GM19035 (cell line): Measurements from ENCODE around the gene PANK2.
"Not testable (repeated sequence)": the region's sequence is repeated elsewhere in the genome, so short reads cannot be mapped to it uniquely, and the experiment has no call there.

ENCODE experiments used
- ATAC-seq: cut with Tn5 transposase; IDR thresholded peaks from one replicate; pipeline ENCODE4 v1.9.1; 2021; ENCODE audit not compliant: unreplicated experiment

Gene PANK2

DNA sequence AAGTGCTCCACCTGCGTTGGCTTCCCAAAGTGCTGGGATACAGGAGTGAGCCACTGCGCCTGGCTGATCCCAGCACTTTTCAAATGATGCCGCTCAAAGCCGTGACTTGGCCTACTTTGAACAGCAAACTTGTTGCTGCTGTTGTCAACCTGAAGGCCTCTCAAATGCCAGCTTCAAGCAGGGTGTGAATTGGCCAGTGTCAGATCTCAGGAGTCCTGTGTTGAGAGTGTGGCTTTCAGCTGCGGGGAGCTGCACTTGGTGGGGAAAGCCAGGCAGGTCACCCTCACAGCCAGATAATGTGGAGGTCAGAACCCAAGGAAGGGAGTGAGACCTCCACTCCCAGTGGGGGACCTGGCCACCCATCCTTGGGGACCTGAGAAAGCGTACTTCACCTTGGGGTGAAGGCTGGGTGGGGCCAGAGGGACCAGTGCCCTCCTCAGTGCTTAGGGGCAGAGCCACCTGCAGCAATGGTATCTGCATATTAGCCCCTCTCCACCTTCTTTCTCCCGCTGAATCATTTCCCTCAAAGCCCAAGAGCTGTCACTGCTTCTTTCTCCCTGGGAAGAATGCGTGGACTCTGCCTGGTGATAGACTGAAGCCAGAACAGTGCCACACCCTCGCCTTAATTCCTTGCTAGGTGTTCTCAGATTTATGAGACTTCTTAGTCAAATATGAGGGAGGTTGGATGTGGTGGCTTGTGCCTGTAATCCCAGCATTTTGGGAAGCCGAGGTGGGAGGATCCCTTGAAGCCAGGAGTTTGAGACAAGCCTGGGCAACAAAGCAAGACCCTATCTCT, 19.1 kb upstream of the PANK2 start:
- no peak for ATAC-seq

DNA sequence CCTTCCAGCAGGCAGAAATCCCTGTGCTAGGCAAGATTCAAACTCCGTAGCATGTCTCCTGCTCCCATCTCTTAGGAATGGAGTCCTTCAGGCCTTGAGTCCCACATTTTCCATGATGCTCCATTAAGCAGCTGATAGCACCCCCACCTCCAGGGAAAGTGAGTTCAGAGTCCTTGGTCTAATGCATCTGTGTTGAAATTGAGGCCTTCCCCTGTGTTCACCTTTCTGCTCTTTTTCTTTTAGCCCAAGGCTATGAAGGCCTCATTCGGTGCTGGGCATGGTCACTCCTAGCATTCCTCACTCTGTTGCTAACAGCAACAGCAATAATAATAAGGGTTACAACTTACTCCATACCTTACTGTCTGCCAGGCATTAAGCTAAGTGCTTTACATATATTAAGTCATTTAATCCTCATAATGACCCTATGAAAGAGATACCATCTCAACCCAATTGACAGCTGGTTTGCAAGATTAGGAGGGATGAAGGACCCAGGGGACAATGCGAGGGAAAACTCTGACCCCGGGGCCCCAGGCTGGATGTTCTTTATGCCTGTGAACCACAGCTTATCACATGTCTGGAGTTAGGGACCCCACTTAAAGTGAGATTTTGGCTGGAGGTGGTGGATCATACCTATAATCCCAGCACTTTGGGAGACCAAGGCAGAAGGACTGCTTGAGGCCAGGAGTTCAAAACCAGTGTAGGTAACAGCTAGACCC, 17.5 kb upstream of the PANK2 start:
- no peak for ATAC-seq

DNA sequence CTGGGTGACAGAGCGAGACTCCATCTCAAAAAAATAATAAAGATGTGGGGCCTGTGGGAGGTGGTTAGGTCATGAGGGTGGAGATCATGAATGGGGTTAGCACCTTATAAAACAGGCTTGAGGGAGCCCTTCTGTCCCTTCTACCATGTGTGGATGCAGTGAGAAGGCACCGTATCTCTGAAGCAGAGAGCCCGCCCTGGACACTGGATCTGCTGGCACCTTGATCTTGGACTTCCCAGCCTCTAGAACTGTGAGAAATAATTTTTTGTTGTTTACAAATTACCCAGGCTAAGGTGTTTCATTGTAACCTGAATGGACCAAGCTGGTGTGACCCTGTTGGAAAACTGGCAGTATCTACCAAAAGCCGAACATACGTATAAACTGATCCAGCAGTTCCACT, 15.7 kb upstream of the PANK2 start:
- no peak for ATAC-seq

DNA sequence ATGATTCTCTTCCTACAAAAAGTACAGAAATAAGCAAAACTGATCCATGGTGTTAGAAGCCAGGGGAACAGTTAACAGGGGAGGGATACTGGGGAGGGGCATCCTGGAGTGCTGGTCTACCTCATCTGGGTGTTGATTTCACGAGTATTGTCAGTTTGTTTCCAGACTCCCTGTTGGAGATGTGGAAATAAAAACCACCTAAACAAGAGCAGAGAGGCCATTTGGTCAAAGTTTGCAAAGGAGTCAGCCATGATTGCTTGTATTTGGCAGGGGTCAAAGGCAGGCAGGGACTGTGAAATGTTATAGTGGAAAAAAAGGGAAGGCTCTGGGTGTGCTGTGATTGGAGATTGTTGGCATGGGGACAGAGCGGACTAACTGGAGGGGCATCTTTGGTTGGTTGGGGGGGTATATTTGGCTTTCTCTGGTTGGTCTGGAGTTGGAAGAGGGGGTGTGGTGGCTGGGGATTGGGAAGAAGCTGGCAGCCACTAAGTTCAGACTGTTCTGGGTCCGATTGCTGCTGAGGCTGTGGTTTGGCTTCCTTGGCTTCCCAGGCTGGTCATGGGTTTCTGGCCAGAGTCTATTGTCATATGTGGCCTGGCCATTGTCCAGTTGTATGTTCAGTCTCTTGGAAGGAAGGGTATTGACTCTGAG, 14.9 kb upstream of the PANK2 start:
- no peak for ATAC-seq

DNA sequence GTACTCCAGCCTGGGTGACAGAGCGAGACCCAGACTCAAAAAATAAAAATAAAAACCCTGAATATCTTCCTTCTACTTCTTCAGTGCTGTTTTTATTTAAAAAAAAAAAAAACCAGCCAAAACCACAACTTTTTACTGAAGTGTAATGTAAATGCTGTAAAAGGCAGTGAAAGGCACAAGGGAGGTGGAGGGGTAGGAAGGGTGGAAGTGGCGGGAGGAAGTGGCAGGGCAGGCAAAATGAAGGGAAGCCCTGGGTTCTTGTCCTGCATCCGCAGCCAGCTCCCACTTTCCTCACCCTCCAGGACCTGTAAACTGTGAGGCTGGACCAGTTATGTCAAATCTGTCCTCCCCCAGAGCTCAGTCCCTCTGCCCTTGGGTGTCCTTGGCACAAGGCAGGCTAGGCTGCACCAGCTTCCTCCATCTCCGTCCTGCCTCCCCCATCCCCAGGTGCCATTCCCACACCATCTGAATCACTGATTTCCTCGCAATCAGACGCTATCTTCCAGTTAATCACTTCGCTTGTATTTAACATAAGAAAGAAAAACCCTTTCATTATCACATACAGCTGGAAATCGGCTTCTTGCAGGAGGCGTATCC, 13.7 kb upstream of the PANK2 start:
- ATAC-seq = no peak

DNA sequence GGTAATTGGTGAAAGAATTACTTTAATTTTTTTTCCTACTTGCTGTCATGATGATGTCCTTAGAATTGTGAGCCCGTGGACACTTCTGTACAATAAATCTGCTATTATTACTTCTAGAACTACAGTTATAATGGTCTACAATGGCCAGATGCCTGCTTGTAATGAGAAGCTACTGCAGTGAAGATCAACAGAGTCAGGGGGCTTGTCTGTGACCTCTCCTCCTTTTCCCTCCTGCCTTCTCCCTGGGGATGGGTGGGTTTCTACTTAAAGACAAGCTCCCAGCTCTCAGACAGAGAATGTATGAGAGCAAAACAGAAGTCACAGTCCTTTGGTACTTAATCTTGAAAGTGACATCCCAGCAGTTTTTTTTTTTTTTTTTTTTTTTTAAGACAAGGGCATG, 13.2 kb upstream of the PANK2 start:
- no peak for ATAC-seq

DNA sequence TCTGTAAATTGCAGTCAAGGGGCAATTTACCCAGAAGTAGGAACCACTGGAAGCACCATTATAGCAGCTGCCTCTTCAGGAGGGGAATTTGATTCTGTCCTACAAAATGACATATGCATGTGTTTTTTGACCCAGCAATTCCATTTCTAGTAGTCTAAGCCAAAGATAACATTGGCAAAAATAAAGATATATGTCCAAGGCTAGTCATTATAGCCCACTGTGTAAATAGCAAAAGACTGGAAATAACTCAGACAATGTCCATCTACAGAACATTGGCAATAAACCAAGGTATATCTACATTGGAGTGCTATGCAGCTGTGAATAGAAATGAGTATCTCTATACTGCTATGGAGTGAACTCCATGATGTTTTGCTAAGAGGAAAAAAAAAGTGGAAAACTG, 12.5 kb upstream of the PANK2 start:
- no peak for ATAC-seq

DNA sequence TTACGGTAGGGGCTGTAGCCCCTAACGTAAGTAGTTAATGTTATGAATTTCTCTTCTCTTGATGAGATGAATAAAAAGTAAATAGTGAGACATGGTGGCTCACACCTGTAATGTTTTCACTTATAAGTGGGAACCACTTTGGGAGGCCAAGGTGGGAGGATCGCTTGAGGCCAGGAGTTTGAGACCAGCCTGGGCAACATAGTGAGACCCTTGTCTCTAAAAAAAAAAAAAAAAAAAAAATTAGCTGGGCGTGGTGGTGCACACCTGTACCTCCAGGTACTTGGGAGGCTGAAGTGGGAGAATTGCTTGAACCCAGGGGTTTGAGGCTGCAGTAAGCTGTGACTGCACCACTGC, 10.3 kb upstream of the PANK2 start:
- ATAC-seq = not testable (repeated sequence)

DNA sequence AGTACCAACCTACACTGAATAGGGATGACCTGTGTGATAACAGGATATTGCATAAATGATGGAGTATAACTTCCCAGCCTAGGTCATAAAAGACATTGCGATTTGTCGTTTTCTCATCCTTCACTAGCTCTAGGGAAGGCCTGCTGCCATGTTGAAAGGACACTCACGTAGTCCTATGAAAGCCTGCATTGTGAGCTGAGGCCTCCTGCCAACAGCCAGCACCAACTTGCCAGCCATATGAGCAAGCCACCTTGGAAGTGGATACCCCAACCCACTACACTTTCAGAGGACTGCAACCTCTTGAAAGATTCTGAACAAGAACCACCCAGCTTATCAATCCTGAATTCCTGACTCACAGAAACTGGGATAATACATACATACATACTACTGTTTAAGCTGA, 3.5 kb upstream of the PANK2 start:
- ATAC-seq = no peak

DNA sequence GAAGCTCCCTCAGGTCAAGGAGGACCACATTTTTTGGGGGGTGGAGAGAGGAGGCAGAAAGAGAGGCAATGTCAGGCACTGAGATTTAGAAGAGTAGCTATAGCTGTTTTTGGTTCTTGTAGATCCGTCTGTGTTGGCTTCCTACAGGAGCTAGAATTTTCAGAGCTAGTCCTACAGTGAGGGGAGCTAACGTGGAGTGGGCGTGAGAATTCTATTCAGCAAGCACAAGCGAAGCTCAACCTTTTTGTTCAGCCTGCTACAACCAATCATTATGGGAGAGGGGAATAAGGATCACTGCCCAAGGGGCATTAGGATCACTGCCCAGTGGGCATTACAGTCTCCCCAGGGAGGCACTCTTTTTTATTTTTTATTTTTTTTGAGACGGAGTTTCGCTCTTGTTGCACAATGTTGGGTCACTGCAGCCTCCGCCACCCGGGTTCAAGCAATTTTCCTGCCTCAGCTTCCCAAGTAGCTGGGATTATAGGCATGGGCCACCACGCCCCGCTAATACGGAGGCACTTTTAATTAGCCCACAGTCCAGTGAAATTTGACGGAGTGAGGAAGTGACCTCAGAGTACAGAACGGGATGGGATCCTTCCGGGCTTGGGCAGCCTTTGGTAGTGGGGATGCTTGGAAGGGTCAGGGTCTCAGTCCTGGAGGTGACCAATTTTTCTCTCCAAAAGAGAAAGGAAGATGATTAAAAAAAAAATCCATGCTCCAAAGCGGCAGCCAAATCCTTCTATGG, 1.1 kb upstream of the PANK2 start:
- no peak for ATAC-seq

DNA sequence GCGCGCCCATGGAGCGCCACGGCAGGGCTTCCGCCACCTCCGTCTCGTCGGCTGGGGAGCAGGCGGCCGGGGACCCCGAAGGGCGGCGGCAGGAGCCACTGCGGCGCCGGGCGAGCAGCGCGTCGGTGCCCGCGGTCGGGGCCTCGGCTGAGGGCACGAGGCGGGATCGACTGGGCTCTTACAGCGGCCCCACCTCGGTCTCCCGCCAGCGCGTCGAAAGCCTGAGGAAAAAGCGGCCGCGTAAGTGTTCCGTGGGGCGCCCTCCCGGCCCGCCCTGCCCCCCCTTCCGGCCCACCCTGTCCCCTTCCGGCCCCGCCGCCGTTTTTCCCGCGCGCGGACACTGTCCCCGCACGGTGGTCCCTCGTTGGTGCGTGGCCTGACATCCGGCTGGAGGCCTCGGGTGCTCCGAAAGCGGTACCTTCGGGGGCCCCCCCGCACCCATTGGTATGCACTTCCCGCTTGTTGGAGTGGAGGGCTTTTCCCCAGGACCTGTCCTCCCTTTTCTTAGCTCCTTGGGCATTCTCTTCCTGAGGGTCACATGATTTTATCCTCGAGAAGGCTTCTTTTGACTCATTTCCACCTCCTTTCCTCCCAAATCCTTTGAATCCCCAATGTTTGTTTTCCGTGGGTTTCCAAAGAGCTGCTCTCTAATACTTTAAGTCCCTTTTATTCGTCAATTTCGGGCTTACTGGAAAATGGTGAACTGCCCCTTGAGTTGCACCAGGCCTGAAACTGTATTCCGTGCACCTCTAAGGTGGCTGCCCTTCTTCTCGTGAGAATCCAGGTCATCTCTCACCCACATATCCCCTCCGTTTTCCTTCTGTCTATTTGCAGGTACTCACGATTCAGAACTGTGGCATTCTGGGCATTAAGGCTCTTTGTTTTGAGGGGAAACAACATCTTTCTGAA, 556 bp downstream of the PANK2 start:
- ATAC-seq = peak; percentile 27

DNA sequence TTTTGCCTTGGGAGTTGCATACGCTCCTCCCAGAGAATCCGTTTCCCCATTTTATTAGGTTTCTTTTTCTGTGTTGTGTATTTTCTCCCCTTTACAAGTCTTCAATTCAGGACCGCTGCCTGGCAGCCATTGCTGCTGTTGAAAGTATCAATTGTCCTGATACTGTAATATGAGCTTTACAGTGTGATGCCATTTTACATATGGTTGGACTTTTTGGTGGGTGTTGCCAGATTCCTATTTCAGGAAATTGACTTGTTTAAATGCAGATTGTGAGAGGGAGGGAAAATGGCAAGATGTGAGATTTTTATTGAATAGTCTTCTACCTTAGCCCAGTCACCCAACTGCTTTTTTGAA, 1.2 kb downstream of the PANK2 start:
- ATAC-seq = no peak

DNA sequence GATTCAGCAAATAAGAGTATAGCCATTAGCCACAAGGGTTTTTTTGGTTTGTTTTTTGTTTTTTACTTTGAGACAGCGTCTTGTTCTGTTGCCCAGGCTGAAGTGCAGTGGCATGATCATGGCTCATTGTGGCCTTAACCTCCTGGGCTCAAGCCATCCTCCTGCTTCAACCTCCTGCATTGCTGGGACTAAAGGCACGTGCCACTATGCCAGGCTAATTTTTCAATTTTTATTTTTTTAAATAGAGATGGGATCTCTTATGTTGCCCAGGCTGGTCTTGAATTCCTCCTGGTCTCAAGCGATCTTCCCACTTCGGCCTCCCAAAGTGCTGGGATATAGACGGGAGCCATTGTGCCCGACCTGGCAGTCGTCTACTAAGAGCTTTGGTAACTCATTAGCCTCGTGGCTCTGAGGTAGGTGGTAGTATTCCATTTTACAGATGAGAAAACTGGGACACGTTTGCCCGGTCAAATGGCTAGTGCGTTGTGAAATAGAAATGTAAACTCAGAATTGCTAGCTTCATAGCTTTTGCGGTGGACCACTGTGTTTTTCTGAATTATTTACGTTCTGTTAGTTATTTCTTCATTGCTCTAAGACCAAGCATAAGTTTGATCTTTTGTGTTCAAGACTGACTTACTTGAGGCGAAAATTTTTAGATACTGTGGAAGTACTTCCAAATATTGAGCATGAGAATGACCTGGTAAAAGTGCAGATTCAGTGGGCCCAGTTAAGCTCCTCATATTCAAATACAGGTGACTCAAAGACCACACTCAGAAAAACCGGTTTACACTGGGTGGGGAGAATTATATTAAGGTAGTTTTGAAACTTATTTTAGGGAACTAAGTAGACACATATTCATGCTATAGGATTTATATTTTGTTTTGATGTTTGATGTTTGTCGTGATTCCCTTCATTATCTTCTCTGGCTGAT, 2.1 kb downstream of the PANK2 start:
- no peak for ATAC-seq

DNA sequence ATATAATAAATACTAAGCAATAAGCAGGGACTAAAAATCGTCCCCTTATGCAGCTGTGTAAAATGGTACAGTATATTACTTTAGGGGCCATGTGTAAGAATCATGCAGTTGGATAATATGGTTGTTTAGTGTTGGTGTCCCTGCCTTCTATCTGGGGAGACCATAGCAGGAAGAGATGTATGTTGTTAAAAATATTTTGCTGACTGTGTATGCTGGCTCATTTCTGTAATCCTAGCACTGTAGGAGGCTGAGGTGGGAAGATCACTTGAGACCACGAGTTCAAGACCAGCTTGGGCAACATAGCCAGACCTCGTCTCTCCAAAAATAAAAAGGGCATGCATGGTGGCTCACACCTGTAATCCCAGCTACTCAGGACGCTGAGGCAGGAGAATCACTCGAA, 5.6 kb downstream of the PANK2 start:
- ATAC-seq = no peak

DNA sequence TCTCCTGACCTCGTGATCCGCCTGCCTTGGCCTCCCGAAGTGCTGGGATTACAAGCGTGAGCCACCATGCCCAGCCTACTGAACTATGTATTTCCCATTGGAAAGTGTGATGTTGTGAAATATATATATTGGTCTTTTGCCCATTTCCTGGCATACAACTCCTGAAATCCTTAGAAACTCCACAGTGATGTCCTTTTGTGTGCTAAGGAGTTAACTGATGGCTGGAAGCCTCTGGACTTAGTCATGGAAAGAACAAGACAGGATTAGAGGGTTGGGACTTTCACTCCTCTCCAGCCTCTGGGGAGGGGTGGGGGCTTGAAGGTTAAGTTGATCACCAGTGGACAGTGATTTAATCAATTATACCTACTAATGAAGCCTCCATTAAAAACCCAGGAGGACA, 7.1 kb downstream of the PANK2 start:
- no peak for ATAC-seq

DNA sequence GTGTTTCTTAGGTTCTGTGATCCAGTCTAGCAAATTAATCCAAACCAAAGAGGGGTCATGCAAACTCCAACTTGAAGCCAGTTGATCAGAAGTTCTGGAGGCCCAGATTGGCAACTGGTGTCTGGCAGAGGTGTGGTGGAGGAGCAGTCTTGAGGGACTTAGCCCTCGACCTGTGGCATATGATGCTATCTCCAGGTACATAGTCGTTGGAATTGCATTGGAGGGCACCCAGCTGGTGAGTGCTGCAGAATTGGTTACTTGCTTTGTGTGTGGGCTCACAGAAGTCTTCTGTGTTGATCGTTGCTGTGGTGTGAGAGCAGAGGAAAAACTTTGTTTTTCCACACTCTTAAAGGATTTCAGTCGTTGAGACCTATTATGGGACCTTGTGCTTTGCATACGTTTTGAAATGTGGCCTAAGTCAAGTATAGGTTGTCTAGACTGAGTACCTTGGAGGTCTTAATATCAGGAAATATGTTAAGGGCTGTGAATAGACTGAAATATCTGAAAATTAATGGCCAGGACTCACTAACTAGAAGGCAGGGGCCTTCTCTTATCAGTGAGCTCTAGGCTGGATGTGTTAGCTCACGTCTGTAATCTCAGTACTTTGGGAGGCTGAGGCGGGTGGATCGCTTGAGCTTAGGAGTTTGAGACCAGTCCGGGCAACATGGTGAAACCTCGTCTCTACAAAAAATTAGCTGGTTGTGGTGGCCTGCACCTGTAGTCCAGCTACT, 7.8 kb downstream of the PANK2 start:
- ATAC-seq = no peak

DNA sequence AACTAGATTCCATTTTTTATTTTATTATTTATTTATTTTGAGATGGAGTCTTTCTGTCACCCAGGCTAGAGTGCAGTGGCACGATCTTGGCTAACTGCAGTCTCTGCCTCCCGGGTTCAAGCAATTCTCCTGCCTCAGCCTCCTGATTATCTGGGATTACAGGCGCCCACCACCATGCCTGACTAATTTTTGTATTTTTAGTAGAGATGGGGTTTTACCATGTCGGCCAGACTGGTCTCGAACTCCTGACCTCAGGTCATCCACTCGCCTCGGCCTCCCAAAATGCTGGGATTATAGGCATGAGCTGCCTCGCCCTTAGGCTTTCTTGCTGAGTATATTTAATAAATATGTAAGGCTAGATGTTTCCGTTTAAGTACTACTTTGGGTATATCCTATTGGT, 9.0 kb downstream of the PANK2 start:
- ATAC-seq = not testable (repeated sequence)

DNA sequence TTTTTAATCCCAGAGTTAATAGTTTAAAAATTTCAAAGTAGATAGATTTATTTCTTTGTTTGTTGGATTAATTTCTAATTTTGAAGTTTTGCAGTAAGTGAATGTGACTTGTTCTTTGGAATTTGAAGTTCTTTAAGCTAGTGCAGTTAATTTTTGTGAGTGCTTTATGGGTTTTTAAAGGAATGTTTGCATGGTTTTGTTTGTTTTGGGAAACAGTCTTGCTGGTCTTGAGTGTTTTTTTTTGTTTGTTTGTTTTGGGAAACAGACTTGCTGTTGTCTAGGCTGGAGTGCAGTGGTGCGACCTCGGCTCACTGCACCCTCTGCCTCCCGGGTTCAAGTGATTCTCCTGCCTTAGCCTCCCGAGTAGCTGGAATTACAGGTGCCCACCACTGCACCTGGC, 9.5 kb downstream of the PANK2 start:
- no peak for ATAC-seq
